ENCODE results near the gene S100A3.

DNA sequence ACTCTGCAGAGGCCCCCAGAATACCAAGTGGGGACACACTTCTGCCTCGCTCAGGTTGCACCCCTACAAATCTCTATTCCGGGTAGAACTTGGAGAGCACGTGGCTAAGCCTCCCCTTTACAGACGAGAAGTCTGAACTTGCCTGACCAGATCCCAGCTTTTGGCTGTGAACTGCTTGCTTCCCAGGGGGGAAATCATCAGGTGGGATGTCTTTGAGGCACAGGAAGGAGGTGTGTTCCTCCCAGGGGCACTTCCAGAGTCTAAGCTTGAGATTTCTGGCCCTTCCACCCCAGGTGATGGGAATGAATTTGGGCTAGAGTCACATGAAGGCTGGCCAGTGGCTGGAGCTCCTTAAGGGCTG, 1.3 kb upstream of the S100A3 start:
- TF ChIP-seq, protein P1, sequence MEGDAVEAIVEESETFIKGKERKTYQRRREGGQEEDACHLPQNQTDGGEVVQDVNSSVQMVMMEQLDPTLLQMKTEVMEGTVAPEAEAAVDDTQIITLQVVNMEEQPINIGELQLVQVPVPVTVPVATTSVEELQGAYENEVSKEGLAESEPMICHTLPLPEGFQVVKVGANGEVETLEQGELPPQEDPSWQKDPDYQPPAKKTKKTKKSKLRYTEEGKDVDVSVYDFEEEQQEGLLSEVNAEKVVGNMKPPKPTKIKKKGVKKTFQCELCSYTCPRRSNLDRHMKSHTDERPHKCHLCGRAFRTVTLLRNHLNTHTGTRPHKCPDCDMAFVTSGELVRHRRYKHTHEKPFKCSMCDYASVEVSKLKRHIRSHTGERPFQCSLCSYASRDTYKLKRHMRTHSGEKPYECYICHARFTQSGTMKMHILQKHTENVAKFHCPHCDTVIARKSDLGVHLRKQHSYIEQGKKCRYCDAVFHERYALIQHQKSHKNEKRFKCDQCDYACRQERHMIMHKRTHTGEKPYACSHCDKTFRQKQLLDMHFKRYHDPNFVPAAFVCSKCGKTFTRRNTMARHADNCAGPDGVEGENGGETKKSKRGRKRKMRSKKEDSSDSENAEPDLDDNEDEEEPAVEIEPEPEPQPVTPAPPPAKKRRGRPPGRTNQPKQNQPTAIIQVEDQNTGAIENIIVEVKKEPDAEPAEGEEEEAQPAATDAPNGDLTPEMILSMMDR (optimal IDR thresholded peaks at IDR 0.05 in 1 of 3, IDR thresholded peaks at IDR 0.05 in 1 of 3, conservative IDR thresholded peaks at IDR 0.05 in 1 of 3; ENCODE audit: extremely low read depth in 1 of 3, insufficient read depth in 2 of 3, low read length in 3 of 3), result no peak
- TF ChIP-seq EZH2 (IDR thresholded peaks at IDR 0.05; ENCODE audit: low read length), result no peak
